GM18870 (cell line): ENCODE results near the gene SBF2.
"Not testable (repeated sequence)": the region's sequence is repeated elsewhere in the genome, so short reads cannot be mapped to it uniquely, and the experiment has no call there.

Experiments
- ATAC-seq: cut with Tn5 transposase; IDR thresholded peaks from one replicate; pipeline ENCODE4 v1.9.1; 2021; ENCODE audit warnings: moderate library complexity; ENCODE audit not compliant: unreplicated experiment

SBF2 gene

GRCh38 chr11:9923280-9923679 lies 370.7 kb downstream of the SBF2 start:
- ATAC-seq = no peak

DNA sequence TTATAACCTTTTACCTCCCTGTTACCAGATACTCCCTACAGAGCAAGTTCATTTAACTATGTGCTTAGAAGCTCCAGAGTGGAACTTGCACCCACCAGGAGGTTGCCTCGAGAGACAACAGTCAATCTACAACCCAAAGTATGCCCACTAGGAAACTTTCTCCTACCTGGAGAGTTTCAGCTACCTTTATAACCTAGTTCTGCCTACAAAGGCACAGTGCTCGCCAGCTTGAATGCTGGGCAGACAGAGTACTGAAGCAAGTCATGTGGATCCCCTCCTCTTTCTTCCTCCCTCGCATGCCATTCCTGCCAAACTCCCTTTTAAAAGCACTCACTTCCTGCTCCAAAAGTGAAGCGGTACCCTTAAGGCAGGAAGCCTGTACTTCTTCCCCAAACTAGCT lies 371.2 kb downstream of the SBF2 start:
- no peak for ATAC-seq

DNA sequence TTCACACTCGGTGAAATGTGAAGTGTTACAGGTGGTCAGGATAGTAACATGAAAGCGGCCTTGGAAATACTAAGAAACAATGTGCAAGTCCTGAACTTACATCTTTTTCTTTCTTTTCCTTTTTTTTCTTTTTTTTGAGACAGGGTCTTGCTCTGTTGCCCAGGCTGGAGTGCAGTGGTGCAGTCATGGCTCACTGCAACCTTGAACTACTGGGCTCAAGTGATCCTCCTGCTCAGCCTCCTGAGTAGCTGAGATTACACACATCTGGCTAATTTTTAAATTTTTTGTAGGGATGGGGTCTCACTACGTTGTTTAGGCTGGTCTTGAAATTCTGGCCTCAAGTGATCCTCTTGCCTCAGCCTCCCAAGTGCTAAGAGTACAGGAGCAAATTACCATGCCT lies 377.5 kb downstream of the SBF2 start:
- no peak for ATAC-seq

DNA sequence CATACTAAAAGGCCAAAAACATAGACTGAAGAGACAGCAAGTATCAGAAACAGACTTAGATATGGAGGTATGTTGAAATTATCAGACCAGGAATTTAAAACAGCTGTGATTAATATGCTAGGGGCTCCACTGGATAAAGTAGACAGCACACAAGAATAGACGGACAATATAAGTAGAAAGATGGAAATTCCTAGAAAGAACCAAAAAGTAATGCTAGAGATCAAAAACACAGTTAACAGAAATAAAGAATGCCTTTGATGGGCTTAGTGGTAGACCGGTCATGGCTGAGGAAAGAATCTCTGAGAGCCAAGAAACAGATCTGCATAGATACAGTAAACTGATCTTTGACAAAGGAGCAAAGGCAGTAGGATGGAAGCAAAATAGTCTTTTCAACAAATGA lies 380.0 kb downstream of the SBF2 start:
- no peak for ATAC-seq

GRCh38 chr11:9905960-9906791 lies 387.8 kb downstream of the SBF2 start:
- no peak for ATAC-seq

DNA sequence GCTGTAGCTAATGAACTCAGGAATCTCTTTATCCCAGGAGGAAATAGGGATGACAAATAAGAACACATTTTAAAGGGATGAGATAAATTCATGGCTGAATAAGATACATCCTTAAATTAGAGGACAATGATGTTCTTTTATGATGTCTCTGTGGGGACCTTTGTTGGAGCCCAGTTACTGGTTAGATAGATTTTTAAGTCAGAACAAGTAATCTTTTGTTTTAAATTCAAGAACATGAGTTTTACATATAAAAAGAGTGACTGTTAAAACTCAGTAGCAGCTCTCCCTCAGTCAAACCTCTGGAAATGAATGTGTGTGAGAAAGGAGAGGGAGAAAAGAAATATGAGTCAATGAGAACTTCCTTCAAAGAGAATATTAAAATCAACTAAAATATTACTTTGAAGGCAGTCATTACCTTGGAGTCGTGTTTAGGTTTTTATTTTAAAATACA lies 388.5 kb downstream of the SBF2 start:
- ATAC-seq = no peak

DNA sequence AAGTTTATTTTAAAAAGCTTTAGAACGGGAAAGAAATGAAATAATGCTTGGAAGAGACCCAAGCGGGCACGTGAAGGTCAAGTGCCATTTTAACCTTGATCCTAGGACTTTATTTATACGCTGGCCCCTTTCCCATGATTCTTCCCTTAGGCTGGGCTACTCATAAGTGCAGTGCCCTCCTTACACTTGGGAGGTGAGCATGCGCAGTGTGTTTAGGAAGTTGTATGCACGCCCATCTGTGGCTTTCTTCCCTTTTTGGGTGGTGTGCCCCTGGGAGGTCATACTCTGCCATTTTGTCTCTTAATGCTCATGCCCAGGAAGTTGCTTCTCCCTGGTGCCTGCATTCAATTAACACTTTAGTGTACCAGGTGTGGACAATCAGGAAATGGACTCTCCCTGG lies 390.4 kb downstream of the SBF2 start:
- no peak for ATAC-seq

DNA sequence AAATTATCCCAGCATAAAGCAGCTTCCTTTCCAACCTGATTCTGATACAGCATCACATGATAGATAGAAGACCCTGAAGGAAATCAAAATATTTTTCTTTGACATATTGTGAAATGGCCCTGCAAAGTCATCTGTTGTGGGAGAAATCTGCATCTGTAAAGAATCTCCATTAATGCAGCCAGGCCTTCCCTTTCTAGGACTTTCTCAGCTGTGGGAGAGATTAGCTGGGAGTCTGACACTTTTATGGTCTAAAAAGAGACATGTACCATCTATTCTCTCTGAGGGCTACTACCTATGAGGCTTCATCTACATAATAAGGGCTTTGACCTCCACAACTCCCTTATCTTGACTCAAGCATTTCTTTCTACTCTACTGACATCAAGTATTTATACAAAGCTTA lies 392.1 kb downstream of the SBF2 start:
- no peak for ATAC-seq

GRCh38 chr11:9900253-9900652 lies 393.8 kb downstream of the SBF2 start:
- ATAC-seq = not testable (repeated sequence)

DNA sequence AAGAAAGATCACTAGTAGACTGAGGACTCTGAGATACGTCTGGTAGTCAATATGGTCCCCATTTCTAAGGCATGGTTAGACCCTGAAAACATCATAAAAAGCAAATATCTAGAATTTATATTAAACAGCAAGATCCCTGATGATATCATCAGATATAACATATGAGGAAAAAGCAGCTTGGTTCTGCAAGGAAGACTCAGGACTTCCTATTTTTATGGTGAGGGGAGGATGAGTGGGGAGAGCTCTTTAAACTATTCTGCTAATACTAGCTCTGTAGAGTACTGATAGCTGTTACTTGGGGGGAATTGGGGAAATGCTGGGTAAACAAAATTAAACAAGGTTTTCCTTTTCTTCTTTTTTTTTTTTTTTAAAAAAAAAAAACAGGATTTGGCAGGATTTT lies 394.3 kb downstream of the SBF2 start:
- ATAC-seq = no peak

DNA sequence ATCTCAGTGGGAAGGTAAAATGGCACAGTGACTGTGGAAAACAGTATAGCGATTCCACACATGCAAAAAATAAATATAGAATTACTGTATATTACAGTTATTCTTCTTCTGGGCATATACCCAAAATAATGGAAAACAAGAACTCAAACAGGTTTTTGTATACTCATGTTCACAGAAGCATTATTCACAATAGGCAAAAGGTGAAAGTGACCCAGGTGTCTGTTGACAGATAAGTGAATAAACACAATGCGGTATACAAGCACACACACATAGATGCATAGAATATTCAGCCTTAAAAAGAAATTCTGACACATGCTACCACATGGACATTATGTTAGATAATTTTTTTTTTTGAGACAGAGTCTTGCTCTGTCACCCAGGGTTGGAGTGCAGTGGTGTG lies 397.1 kb downstream of the SBF2 start:
- no peak for ATAC-seq

DNA sequence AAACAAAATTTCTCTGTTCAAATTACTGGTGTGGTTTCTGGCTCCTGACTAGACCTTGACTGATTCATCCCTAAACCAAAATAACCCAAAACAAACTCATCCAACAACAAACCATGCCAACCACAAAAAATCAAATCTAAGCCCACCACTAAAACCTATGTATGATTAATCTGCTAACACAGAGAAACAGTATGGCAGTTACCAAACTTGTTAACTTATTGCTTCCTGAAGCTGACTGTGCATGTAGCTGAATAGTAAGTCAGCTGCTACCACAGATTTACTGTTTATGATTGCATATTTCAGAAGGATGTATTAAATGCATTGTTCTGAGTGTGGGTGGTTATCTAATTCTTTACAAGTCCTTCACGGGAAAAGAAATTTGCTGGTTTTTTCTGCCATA lies 399.0 kb downstream of the SBF2 start:
- ATAC-seq = no peak

DNA sequence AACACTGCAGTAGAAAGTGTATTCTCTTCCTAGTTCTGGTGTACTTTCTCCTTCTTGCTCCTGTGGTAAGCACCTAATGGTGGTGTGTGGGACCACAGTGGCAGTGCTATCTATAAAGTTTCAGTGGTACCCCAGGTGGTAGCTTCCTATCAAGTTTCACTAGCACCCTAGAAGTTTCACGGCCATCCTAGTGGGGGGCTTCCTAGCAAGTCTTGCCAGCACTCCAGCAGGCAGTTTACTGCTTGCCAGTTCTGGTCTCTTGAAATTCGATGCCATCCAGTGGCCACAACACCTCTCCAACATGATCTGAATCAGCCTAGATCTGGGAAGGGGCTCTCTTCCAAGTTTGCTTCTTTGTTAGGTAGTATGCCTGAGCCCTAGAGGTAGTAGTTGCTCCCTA lies 400.5 kb downstream of the SBF2 start:
- ATAC-seq = no peak

DNA sequence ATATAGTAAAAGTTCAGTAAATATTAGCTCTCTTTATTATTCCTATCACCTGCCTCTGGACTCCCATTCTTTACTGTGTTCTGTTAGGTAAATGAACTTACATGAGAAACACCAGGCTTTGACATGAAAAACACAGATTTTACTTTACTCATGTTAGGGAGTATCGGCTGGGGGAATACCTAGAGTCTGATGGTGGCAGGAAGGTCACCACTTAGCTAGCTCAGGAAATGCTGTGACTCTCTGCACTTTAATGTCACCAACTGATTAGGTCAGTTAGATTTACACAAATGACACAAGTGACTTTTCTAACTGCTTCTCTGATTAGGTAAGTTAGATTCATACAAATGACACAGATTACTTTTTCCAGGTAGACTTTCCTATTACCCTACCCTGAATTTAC lies 405.1 kb downstream of the SBF2 start:
- ATAC-seq = no peak

DNA sequence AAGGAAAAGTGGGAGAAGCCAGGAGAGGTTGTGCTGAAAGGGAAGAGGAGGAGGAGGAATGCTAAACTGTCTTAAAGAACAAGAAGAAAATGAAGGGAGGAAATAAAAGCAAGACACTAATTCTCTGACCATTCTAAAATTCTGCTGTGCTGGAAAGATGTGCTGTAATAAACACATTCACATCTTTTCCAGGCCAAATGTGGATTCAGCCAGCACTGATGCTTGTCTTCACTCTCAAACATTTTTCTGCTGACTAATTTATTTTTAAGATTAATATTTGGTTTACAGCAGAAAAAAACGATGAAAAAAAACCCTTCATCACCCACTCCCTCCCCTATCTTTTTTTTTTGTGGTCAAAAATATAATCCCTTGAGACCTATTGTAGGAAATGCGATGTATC lies 406.5 kb downstream of the SBF2 start:
- no peak for ATAC-seq

GRCh38 chr11:9886595-9886994 lies 407.4 kb downstream of the SBF2 start:
- ATAC-seq = no peak

DNA sequence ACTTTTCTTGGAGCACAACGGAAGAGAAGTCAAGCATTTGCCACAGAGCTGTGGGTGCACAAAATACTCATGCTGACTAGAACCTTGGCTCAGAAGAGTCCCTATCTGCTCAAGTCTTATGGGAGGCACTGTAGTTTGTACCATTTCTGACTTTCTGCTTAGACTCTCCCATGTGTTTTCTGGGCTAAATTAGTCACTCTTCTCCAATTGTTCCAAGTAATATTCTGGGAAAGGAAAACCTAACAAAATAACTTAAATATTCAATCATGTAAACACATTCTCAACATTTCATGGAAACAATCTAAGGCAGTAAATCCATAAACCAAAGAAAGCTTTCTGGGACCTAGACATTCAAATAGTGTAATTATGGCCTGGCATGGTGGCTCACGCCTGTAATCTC lies 409.4 kb downstream of the SBF2 start:
- no peak for ATAC-seq

DNA sequence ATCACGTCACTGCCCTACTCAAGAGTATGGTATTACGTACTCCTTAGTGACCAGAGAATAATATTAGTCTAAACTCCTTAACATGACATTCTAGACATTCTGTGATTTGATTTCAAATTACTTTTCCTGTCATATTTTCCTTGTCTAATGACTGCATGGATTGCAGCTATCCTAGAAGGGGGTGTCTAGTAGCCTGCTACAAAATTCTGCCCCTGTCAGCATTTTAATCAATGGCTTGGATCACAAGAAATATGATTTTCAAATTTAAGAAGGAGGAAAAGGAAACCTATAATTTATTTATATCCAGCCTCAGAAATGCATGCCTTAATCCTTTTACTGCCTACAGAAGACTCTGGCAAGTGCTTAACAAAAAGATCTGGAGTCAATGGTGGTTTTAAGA lies 413.4 kb downstream of the SBF2 start:
- no peak for ATAC-seq

- ATAC-seq = no peak
Observed at GRCh38 chr11:9878936-9879335, 415.1 kb downstream of the SBF2 start.

DNA sequence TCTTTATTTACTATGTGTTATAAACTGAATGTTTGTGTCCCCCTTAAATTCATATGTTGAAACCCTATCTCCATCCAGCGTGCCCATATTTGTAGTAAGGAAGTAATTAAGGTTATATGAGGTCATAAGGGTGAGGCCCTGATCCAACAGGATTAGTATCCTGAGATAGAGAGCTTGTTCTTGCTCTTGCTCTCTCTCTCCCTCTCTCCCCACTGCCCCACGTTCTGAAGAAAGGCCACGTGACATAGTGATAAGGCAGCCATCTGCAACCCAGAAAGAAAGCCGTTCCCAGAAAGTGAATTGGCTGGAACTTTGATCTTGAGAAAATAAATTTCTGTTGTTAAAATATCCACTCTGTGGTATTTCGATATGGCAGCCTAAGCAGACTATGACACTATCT lies 417.7 kb downstream of the SBF2 start:
- ATAC-seq = no peak

DNA sequence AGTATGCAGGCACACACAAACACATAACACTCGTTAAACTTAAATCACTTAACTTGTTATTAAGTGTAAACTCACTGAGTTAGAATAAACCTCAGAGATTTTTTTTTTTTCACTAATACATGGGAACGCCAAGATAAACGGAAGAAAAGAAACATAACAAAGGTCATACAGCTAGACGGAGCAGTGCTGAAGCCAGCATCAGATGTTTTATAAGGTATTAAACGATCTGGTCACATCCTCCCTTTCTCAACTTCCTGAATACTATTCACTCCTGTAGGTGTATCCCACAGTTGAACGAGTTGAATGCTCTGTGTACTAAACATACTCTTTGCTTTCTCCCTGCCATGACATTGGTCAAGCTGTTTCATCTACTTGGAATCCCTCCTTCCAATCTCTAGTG lies 418.2 kb downstream of the SBF2 start:
- ATAC-seq = no peak

DNA sequence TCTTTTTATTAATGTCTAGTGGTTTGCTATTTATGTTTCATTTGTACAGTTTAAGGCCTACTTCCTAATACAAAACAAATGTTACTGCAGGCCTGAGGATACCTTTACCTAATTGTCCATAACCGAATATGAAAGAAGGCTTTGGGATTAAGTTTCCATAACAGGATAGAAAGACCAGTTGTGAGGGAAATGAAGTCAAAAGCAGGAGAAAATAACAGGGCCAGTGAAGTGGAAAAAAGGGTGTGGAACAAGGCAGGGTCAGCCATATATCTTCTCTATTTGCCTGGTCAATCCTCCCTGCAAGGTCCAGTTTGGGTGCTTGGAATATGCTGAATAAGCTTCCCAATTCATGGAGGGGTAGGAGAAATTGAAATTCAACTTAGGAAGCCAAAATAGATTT lies 418.6 kb downstream of the SBF2 start:
- ATAC-seq = no peak

- ATAC-seq = no peak
Observed at GRCh38 chr11:9874466-9874865, 419.6 kb downstream of the SBF2 start.
